Heart left ventricle (tissue), 13 donors: ENCODE measurements around the gene SYNDIG1L.

Experiments used
- POLR2A ChIP-seq, 2 donors: fragments of 450-650 bp; IDR thresholded peaks; one replicate each; pipeline ENCODE4 v1.6.1; 2017; ENCODE audit warnings: antibody characterized with exemption in 2 of 2, mild to moderate bottlenecking in 2 of 2, moderate library complexity in 2 of 2
- TF ChIP-seq, protein P1 (sequence below), 12 donors: fragments of 200-600 bp; sonication (generic) in 4 of 12; IDR thresholded peaks; one replicate each; pipeline versions ENCODE4 v1.5.0 to v1.8.0; 2018 to 2022; ENCODE audit warnings: antibody characterized with exemption in 12 of 12, mild to moderate bottlenecking in 5 of 12
- donor health status: ischemic (EF 13 %, LVEDD 7.1; RV severe dilation, severe dysfunction).
- donor health status: DM: no; HTN: yes; CAD: no.
- donor health status: DM: no; HTN: no; CAD: no.
- donor health status: ischemic (EF 25% LVEDD 6.9; RV normal size, moderate dysfunction).
- donor health status: ischemic (EF 25% LVEDD 5.7; RV mildly dilated, moderate dysfunction).
- donor health status: ischemic (EF 35%, LVEDD 5.7; RV mildly dilated, moderate dysfunction).
- donor health status: nonischemic (EF 11% LVEDD 7.7; RV severe dilation, severe dysfunction).
- donor health status: DM: yes; HTN: yes; CAD: no.
- donor health status: PGD.
- donor health status: ischemic (EF 29% LVEDD 5.4; RV normal size, mild dysfunction).
- donor health status: nonischemic (EF 23%, LVEDD 6.1; RV moderate dilation, normal function).

GRCh38 chr14:74456684-74457564 is 30.9 kb upstream of the SYNDIG1L start:
- TF ChIP-seq, protein P1, sequence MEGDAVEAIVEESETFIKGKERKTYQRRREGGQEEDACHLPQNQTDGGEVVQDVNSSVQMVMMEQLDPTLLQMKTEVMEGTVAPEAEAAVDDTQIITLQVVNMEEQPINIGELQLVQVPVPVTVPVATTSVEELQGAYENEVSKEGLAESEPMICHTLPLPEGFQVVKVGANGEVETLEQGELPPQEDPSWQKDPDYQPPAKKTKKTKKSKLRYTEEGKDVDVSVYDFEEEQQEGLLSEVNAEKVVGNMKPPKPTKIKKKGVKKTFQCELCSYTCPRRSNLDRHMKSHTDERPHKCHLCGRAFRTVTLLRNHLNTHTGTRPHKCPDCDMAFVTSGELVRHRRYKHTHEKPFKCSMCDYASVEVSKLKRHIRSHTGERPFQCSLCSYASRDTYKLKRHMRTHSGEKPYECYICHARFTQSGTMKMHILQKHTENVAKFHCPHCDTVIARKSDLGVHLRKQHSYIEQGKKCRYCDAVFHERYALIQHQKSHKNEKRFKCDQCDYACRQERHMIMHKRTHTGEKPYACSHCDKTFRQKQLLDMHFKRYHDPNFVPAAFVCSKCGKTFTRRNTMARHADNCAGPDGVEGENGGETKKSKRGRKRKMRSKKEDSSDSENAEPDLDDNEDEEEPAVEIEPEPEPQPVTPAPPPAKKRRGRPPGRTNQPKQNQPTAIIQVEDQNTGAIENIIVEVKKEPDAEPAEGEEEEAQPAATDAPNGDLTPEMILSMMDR (IDR thresholded peaks at IDR 0.05), result no peak
- TF ChIP-seq POLR2A (IDR thresholded peaks at IDR 0.05), result no peak
